Measurements from ENCODE around the gene SPNS2. TPM values are rescaled to one million over a fixed set of nuclear protein-coding genes. Genes with fewer than 3 reads are reported as not detected.
A peak's percentile ranks its signal among the peaks of the same experiment; 100 is the strongest.

SPNS2 gene
- total RNA-seq (10 to 100 TPM in 1 of 7 donors, 1 to 10 TPM in 6; 2.4 to 12.7 (median 4.2) TPM), polyA plus RNA-seq (1 to 10 TPM in 1 of 2 donors, under 1 TPM in 1; 0.48 to 5.9 TPM)
- long read RNA-seq, donor 1, partial matches to known transcripts, result 6 of 6 reads
- long read RNA-seq, donor 1, other reads (novel, unspliced or antisense), result 0 of 6 reads
- long read RNA-seq, donor 2, partial matches to known transcripts, result 0 of 1 reads
- long read RNA-seq, donor 2, other reads (novel, unspliced or antisense), result 0 of 1 reads
- long read RNA-seq, donor 3, transcript SPNS2-201 (13 exons, 3,447 nt), result major isoform, 10 of 18 reads
- long read RNA-seq, donor 3, partial matches to known transcripts, result 2 of 18 reads
- long read RNA-seq, donor 3, other reads (novel, unspliced or antisense), result 6 of 18 reads

GRCh38 chr17:4498461-4499397 is at the start of gene SPNS2:
TSS of gene SPNS2 (plus strand) at chr17:4498881. CDS start at chr17:4499048, 167 bp downstream.
- 1 to 2% (median 1%) methylated on average over 42 to 117 of the region's 117 CpGs for WGBS, 3 donors
- peak; percentile 28 to 74 (median 47) for DNase-seq
- intact Hi-C loops (cut with DNase I), result loop anchor here in 1 of 4 donors (5.0 kb wide), 1 partner anchor 76 kb away; no protein-coding TSS in a partner anchor
- no peaks in the 10 kb centered on the region for H3K9me3 ChIP-seq
- TF ChIP-seq POLR2A (IDR thresholded peaks at IDR 0.05) (no peak), EP300 (IDR thresholded peaks at IDR 0.05) (no peak), CTCF (IDR thresholded peaks at IDR 0.05) (no peak)
- H3K4me3 ChIP-seq, result peak within 1 kb of the TSS; percentile 30
- H3K36me3 ChIP-seq, result no peaks in the 10 kb centered on the region
- H3K27ac ChIP-seq, result no peak within 1 kb of the TSS
- no peaks in the 10 kb centered on the region for H3K27me3 ChIP-seq
- H3K4me1 ChIP-seq (ENCODE audit: insufficient read depth), result peaks cover 11% of the 10 kb centered on the region

- H3K27ac ChIP-seq, result no peak overlapping the region
- H3K4me1 ChIP-seq (ENCODE audit: insufficient read depth), result peaks cover 6% of the 10 kb centered on the region
- no peak overlapping the region for H3K4me3 ChIP-seq
- H3K9me3 ChIP-seq, result no peaks in the 10 kb centered on the region
- TF ChIP-seq EP300 (IDR thresholded peaks at IDR 0.05) (no peak), POLR2A (IDR thresholded peaks at IDR 0.05) (no peak), CTCF (IDR thresholded peaks at IDR 0.05) (no peak)
- intact Hi-C loops (cut with DNase I), result no loop called here
- peak in 1 of 5 donors; percentile 50 for DNase-seq
- H3K27me3 ChIP-seq, result no peaks in the 10 kb centered on the region
- no peaks in the 10 kb centered on the region for H3K36me3 ChIP-seq
- WGBS, 3 donors, result 17 to 26% (median 20%) methylated on average over 11 of the region's 11 CpGs
These were observed 48.9 kb upstream of the SPNS2 start for GRCh38 chr17:4449736-4450135.

- Histone ChIP-seq H3K36me3 (no peaks in the 10 kb centered on the region), H3K27ac (no peak overlapping the region), H3K9me3 (no peaks in the 10 kb centered on the region), H3K27me3 (no peaks in the 10 kb centered on the region), H3K4me1 (ENCODE audit: insufficient read depth) (peaks cover 6% of the 10 kb centered on the region), H3K4me3 (no peak overlapping the region)
- TF ChIP-seq CTCF (IDR thresholded peaks at IDR 0.05), result no peak
- TF ChIP-seq POLR2A (IDR thresholded peaks at IDR 0.05), result no peak
- no peak for TF ChIP-seq EP300 (IDR thresholded peaks at IDR 0.05)
- DNase-seq, result no peak
- 80 to 85% (median 82%) methylated on average over 14 of the region's 14 CpGs for WGBS, 3 donors
- intact Hi-C loops (cut with DNase I), result no loop called here
These were observed 47.9 kb upstream of the SPNS2 start for GRCh38 chr17:4450710-4451316.
